Measurements from ENCODE around the gene NCCRP1.

GRCh38 chr19:39247701-39248664 is 51.2 kb downstream of the NCCRP1 start:
- TF ChIP-seq YY1 (IDR thresholded peaks at IDR 0.05; ENCODE audit: low read depth) (no peak), REST (IDR thresholded peaks at IDR 0.05; ENCODE audit: low read depth) (no peak), TAF1 (IDR thresholded peaks at IDR 0.05; ENCODE audit: low read depth) (no peak), EGR1 (IDR thresholded peaks at IDR 0.05) (no peak), EP300 (IDR thresholded peaks at IDR 0.05; ENCODE audit: borderline replicate concordance) (no peak)
- TF ChIP-seq, protein P1, sequence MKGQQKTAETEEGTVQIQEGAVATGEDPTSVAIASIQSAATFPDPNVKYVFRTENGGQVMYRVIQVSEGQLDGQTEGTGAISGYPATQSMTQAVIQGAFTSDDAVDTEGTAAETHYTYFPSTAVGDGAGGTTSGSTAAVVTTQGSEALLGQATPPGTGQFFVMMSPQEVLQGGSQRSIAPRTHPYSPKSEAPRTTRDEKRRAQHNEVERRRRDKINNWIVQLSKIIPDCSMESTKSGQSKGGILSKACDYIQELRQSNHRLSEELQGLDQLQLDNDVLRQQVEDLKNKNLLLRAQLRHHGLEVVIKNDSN (IDR thresholded peaks at IDR 0.05) = no peak
- TF ChIP-seq, protein P2, sequence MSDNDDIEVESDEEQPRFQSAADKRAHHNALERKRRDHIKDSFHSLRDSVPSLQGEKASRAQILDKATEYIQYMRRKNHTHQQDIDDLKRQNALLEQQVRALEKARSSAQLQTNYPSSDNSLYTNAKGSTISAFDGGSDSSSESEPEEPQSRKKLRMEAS (IDR thresholded peaks at IDR 0.05) = no peak
